ENCODE data around the gene SLC25A18. TPM values are rescaled to one million over a fixed set of nuclear protein-coding genes. Genes with fewer than 3 reads are reported as not detected.
"Not testable (repeated sequence)": the region's sequence is repeated elsewhere in the genome, so short reads cannot be mapped to it uniquely, and the experiment has no call there.

SLC25A18 gene
- total RNA-seq, 2 experiments from 2014 or later = not detected

DNA sequence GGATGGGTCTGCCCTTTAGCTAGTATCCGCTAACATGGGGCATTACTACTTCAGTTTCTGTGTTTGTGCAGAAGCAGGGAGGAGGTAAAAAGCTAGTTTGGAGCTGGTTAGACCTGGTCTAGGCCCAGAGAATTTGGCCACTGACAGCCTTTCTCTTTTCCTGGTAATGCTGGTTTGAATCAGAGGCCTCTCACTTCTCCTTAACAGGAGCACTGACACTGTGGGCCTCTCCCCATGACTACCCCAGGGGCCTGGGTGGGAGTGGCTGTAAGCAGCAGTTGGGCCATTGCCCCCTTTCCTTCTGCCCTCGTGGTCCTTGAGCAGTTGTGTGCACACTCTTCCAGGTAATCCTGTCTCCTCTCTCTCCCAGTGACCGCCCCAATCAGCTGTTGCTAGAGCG lies 8.5 kb upstream of the SLC25A18 start:
- Histone ChIP-seq H3K9me3 (ENCODE audit: control insufficient read depth in 1 of 2, insufficient read depth in 1 of 2, low read length in 2 of 2) (no peaks in the 10 kb centered on the region), H3K27me3 (ENCODE audit: control insufficient read depth in 1 of 2, insufficient read depth in 2 of 2, low read length in 2 of 2) (no peaks in the 10 kb centered on the region), H3K4me1 (ENCODE audit: insufficient read depth, low read length) (no peaks in the 10 kb centered on the region), H3K27ac (ENCODE audit: low read depth in 1 of 2, low read length in 2 of 2) (no peak overlapping the region), H3K36me3 (ENCODE audit: insufficient read depth, low read length) (no peaks in the 10 kb centered on the region), H3K4me3 (ENCODE audit: low read length) (no peak overlapping the region)
- no peak overlapping the region for H3K27ac Mint-ChIP-seq
- ATAC-seq (ENCODE audit: poor library complexity) (no peak), DNase-seq (no peak)
- H3K36me3 Mint-ChIP-seq (ENCODE audit: low read depth) = no peaks in the 10 kb centered on the region
- TF ChIP-seq, protein P1, sequence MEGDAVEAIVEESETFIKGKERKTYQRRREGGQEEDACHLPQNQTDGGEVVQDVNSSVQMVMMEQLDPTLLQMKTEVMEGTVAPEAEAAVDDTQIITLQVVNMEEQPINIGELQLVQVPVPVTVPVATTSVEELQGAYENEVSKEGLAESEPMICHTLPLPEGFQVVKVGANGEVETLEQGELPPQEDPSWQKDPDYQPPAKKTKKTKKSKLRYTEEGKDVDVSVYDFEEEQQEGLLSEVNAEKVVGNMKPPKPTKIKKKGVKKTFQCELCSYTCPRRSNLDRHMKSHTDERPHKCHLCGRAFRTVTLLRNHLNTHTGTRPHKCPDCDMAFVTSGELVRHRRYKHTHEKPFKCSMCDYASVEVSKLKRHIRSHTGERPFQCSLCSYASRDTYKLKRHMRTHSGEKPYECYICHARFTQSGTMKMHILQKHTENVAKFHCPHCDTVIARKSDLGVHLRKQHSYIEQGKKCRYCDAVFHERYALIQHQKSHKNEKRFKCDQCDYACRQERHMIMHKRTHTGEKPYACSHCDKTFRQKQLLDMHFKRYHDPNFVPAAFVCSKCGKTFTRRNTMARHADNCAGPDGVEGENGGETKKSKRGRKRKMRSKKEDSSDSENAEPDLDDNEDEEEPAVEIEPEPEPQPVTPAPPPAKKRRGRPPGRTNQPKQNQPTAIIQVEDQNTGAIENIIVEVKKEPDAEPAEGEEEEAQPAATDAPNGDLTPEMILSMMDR (IDR thresholded peaks at IDR 0.05) = no peak
- intact Hi-C loops (cut with DNase I, micrococcal nuclease) = no loop called here
- no peaks in the 10 kb centered on the region for H3K27me3 Mint-ChIP-seq
- POLR2A ChIA-PET = no interaction called here
- no peak overlapping the region for H3K4me3 Mint-ChIP-seq
- CTCF ChIA-PET = no interaction called here
- H3K4me1 Mint-ChIP-seq (ENCODE audit: low read depth) = no peaks in the 10 kb centered on the region
- H3K9me3 Mint-ChIP-seq = no peaks in the 10 kb centered on the region

DNA sequence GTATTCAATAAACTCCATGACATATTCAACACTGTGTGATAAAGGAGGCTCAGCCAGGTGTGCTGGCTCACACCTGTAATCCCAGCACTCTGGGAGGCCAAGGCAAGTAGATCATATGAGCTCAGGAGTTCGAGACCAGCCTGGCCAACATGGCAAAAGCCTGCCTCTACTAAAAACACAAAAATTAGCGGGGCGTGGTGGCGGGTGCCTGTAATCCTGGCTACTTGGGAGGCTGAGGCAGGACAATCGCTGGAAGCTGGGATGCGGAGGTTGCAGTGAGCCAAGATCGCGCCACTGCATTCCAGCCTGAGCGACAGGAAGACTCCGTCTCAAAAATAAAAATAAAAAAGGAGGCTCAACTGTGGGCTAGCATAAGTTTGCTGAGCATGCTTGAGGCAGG lies 4.1 kb upstream of the SLC25A18 start:
- Mint-ChIP-seq H3K4me3 (no peak overlapping the region), H3K9me3 (no peaks in the 10 kb centered on the region), H3K27ac (no peak overlapping the region), H3K4me1 (ENCODE audit: low read depth) (no peaks in the 10 kb centered on the region), H3K27me3 (no peaks in the 10 kb centered on the region), H3K36me3 (ENCODE audit: low read depth) (no peaks in the 10 kb centered on the region)
- no peak for ATAC-seq (ENCODE audit: poor library complexity)
- no peaks in the 10 kb centered on the region for H3K9me3 ChIP-seq (ENCODE audit: control insufficient read depth in 1 of 2, insufficient read depth in 1 of 2, low read length in 2 of 2)
- peaks cover 0 to 4% of the 10 kb centered on the region in 2 experiments for H3K27me3 ChIP-seq (ENCODE audit: control insufficient read depth in 1 of 2, insufficient read depth in 2 of 2, low read length in 2 of 2)
- TF ChIP-seq, protein P1 (IDR thresholded peaks at IDR 0.05) = no peak
- H3K36me3 ChIP-seq (ENCODE audit: insufficient read depth, low read length) = no peaks in the 10 kb centered on the region
- CTCF ChIA-PET = no interaction called here
- no peak overlapping the region for H3K27ac ChIP-seq (ENCODE audit: low read depth in 1 of 2, low read length in 2 of 2)
- POLR2A ChIA-PET = no interaction called here
- intact Hi-C loops (cut with DNase I, micrococcal nuclease) = no loop called here
- no peak overlapping the region for H3K4me3 ChIP-seq (ENCODE audit: low read length)
- no peaks in the 10 kb centered on the region for H3K4me1 ChIP-seq (ENCODE audit: insufficient read depth, low read length)
- DNase-seq = no peak

GRCh38 chr22:17563936-17564391 lies 666 bp downstream of the SLC25A18 start:
- Mint-ChIP-seq H3K36me3 (ENCODE audit: low read depth) (no peaks in the 10 kb centered on the region), H3K4me3 (no peak overlapping the region), H3K4me1 (ENCODE audit: low read depth) (no peaks in the 10 kb centered on the region), H3K27ac (no peak overlapping the region), H3K9me3 (no peaks in the 10 kb centered on the region), H3K27me3 (no peaks in the 10 kb centered on the region)
- DNase-seq (no peak), ATAC-seq (ENCODE audit: poor library complexity) (no peak)
- Histone ChIP-seq H3K4me1 (ENCODE audit: insufficient read depth, low read length) (no peaks in the 10 kb centered on the region), H3K36me3 (ENCODE audit: insufficient read depth, low read length) (no peaks in the 10 kb centered on the region), H3K27me3 (ENCODE audit: control insufficient read depth in 1 of 2, insufficient read depth in 2 of 2, low read length in 2 of 2) (peaks cover 0 to 4% of the 10 kb centered on the region in 2 experiments), H3K9me3 (ENCODE audit: control insufficient read depth in 1 of 2, insufficient read depth in 1 of 2, low read length in 2 of 2) (no peaks in the 10 kb centered on the region), H3K27ac (ENCODE audit: low read depth in 1 of 2, low read length in 2 of 2) (no peak overlapping the region), H3K4me3 (ENCODE audit: low read length) (no peak overlapping the region)
- TF ChIP-seq, protein P1 (IDR thresholded peaks at IDR 0.05) = no peak
- ChIA-PET CTCF (interaction anchor here (0.6 kb wide), 1 partner anchor 387 kb away, joined by 3 read pairs; no protein-coding TSS in a partner anchor), POLR2A (no interaction called here)
- intact Hi-C loops (cut with DNase I, micrococcal nuclease) = no loop called here

DNA sequence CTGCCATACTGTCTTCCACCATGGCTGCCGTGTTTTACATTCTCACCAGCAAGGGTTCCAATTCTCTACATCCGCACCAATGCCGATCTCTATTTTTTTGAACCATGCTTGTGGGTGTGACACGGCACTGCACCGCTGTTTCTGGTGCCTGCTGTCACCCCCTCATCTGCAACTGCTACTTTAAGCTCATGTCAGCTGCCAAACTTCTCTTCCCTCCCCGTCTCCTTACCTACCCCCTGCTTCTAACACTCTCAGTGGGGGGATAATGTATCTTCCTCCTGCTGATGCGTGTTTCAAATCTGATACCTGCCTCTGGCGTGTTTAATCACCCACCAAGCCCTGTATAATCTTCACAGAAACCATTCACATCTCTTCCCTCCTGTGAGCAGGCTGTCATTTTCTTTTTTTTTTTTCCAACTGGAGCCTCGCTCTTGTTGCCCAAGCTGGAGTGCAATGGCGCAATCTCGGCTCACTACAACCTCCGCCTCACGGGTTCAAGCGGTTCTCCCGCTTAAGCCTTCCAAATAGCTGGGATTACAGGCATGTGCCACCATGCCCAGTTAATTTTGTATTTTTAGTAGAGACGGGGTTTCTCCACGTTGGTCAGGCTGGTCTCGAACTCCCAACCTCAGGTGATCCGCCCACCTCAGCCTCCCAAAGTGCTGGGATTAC lies 2.9 kb downstream of the SLC25A18 start:
- H3K27ac ChIP-seq (ENCODE audit: low read depth in 1 of 2, low read length in 2 of 2); H3K9me3 Mint-ChIP-seq; POLR2A ChIA-PET; H3K27me3 ChIP-seq (ENCODE audit: control insufficient read depth in 1 of 2, insufficient read depth in 2 of 2, low read length in 2 of 2); intact Hi-C loops (cut with DNase I, micrococcal nuclease); H3K27ac Mint-ChIP-seq; H3K4me3 ChIP-seq (ENCODE audit: low read length); H3K36me3 ChIP-seq (ENCODE audit: insufficient read depth, low read length); H3K27me3 Mint-ChIP-seq; H3K36me3 Mint-ChIP-seq (ENCODE audit: low read depth); DNase-seq; H3K9me3 ChIP-seq (ENCODE audit: control insufficient read depth in 1 of 2, insufficient read depth in 1 of 2, low read length in 2 of 2); ATAC-seq (ENCODE audit: poor library complexity); H3K4me1 Mint-ChIP-seq (ENCODE audit: low read depth); H3K4me3 Mint-ChIP-seq; H3K4me1 ChIP-seq (ENCODE audit: insufficient read depth, low read length); CTCF ChIA-PET: not testable (repeated sequence)
